HUES48 (cell line): ENCODE measurements around the gene LRRC75A.

Experiments used
- H3K27ac ChIP-seq: one replicate; pipeline ENCODE4 v1.7.0; 2013; ENCODE audit warnings: low read depth, low read length, inconsistent platforms
- H3K27me3 ChIP-seq: 2 replicates; pipeline ENCODE4 v1.6.1; 2013; ENCODE audit warnings: mild to moderate bottlenecking, low read length; ENCODE audit not compliant: control insufficient read depth, insufficient read depth
- H3K36me3 ChIP-seq: 2 replicates; pipeline ENCODE4 v1.6.1; 2013; ENCODE audit warnings: low read length; ENCODE audit not compliant: control insufficient read depth, insufficient read depth
- H3K4me1 ChIP-seq: 2 replicates; pipeline ENCODE4 v1.6.1; 2013; ENCODE audit warnings: mild to moderate bottlenecking, low read length; ENCODE audit not compliant: control insufficient read depth, insufficient read depth
- H3K4me3 ChIP-seq: 2 replicates; pipeline ENCODE4 v1.5.1; 2013; ENCODE audit warnings: mild to moderate bottlenecking, low read depth, low read length
- H3K9ac ChIP-seq: 2 replicates; pipeline ENCODE4 v1.6.1; 2013; ENCODE audit warnings: mild to moderate bottlenecking, low read depth, low read length, moderate library complexity
- H3K9me3 ChIP-seq: 2 replicates; pipeline ENCODE4 v1.6.1; 2013; ENCODE audit warnings: low read length; ENCODE audit not compliant: control insufficient read depth, insufficient read depth

Gene LRRC75A

DNA sequence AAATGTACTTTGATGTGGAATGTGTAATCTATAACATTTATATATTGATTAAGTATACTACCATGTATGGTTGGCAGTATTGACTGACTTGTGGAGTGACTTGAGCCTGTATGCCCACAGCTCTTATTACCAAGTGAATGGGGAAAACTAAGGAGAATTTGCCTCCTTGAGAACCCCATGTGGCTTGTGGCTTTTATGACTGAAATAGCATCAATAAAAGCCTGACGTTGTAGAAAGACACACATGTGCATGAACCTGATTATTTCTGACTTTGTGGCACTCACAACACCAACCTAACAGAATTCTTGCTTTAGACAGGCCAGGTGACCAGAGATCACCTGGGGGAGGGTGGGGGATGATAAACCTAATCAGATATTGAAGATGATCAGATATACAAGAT, 2.1 kb upstream of the LRRC75A start:
- Histone ChIP-seq H3K36me3 (no peaks in the 10 kb centered on the region), H3K27ac (no peak overlapping the region), H3K9me3 (no peaks in the 10 kb centered on the region), H3K4me1 (peaks cover 26% of the 10 kb centered on the region), H3K4me3 (no peak overlapping the region), H3K27me3 (peaks cover 39% of the 10 kb centered on the region), H3K9ac (no peak overlapping the region)

DNA sequence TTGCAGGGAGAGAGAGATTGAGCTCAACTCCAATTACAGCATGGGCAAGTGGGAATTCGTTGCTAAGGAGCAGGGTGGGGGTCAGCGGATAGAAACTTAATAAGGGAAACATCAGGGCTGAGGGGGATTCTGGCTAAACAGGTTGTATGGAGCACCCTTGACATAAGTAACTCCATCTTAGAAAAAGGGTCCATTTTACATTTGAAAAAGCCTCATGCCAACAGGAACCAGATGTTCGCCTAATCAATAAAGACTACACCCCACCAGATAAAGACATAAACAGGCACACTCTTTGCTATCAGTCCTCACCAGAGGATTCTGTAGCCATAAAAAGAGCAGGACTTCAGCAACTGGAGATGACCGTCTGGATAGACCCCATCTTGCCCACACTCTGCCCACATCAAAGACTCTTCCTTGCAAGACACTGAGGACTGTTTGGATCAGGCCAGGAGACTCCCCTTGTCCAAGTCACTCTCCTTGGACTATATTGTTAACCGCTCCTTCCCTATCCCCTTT, 1.6 kb upstream of the LRRC75A start:
- peaks cover 30% of the 10 kb centered on the region for H3K4me1 ChIP-seq
- H3K4me3 ChIP-seq = no peak overlapping the region
- H3K27me3 ChIP-seq = peaks cover 39% of the 10 kb centered on the region

DNA sequence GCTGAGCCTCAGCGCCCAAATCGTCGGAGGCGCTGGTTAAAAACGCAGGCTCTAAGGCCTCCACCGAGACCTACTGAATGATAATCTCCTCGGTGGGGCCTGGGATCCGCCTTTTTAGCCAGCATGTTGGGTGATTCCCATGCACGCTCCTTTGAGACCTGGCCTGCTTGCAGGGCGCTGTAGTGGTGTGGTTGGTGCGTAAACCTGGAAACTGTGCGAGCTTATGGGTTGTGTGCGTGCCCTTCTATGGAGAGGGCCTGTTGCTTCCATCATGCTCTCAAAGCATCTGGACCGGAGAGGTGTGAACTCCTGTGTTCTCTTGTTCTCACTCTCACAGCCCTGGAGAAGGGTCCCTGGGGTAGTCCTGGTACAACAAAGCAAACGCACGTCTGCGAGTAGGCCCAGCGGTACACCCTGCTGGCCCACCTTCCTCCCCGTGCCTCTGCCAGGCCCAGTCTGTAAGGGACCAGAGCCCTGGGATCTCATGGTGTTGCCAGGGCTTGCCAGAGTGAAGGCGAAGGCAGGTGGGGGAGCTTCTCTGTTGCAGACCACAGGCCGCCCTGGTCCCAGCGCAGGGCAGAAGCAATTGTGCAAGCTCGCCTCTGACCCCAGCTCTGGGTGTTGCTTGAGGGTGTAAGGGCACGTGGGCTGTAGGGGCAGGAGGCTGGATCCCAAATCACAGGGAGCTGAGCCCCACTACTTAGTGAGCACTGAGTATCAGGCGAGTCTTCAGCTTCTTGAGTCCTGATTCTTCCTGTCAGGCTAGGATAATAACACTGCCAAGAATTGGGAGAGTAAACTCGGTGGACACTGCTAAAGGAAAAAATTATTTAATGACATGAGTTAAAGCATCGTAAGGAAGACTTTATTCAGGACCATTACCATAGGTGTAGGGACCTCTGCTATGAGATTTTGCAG, 879 bp upstream of the LRRC75A start:
- H3K27ac ChIP-seq = no peak overlapping the region
- peak overlapping the region; percentile 52 for H3K4me3 ChIP-seq
- peaks cover 36% of the 10 kb centered on the region for H3K4me1 ChIP-seq
- no peaks in the 10 kb centered on the region for H3K36me3 ChIP-seq
- peaks cover 39% of the 10 kb centered on the region for H3K27me3 ChIP-seq
- H3K9me3 ChIP-seq = no peaks in the 10 kb centered on the region
- H3K9ac ChIP-seq = no peak overlapping the region

More for the DNA sequence above, 1.6 kb upstream of the LRRC75A start:
- Histone ChIP-seq H3K9me3 (no peaks in the 10 kb centered on the region), H3K36me3 (no peaks in the 10 kb centered on the region), H3K27ac (no peak overlapping the region), H3K9ac (no peak overlapping the region)

DNA sequence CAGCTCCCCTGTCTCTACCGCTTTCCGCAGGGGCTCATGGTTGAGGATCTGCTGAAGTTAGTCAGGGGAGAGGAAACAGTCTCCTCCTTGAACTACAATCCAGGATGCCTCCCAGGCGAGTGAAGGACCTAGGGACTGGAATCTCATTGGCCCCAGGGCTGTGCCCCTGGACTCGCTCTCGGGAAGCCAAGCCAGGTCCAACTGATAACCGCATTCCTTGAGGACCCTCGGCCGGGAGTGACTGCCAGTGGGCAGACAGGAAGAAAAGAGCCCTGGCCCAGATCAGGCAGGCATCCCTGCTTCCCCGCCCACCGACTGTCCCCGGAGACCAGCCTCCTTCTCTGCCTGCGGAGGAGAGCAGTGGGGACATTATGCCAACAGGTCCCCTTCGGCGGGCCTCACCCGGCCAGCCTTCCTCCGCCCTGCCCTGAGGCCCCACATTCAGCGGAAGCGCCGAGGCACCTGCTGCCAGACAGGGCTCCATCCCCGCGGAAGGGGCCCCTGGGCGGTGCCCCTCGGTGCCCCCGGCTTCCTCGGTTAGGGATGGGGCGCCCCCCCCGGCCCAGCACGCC, 776 bp downstream of the LRRC75A start:
- H3K27me3 ChIP-seq = peaks cover 39% of the 10 kb centered on the region
- no peaks in the 10 kb centered on the region for H3K36me3 ChIP-seq
- no peaks in the 10 kb centered on the region for H3K9me3 ChIP-seq
- peaks cover 45% of the 10 kb centered on the region for H3K4me1 ChIP-seq
- H3K9ac ChIP-seq = no peak overlapping the region
- H3K4me3 ChIP-seq = peak overlapping the region; percentile 65
- H3K27ac ChIP-seq = no peak overlapping the region

DNA sequence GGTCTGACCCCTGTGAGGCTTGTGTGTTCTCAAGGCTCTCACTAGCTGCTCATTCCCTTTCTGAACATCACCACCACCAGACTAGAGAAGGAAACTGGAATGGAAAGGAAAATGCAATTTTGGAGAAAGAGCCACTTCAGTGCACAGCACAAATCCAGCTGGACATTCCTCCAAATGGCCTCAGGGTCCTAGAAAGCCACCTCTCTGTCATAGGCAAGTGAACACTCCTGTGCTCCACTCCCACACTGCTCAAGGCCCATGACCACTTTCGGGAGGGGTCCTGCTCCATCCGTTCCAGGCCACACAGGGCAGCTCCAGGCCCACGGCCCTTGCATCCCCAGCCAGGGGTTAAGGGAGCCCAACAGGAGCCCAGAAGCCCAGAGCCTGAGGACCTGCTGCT, 2.6 kb downstream of the LRRC75A start:
- H3K27ac ChIP-seq = no peak overlapping the region
- peaks cover 59% of the 10 kb centered on the region for H3K4me1 ChIP-seq
- H3K4me3 ChIP-seq = no peak overlapping the region
- no peak overlapping the region for H3K9ac ChIP-seq
- peaks cover 34% of the 10 kb centered on the region for H3K27me3 ChIP-seq
- H3K36me3 ChIP-seq = no peaks in the 10 kb centered on the region
- no peaks in the 10 kb centered on the region for H3K9me3 ChIP-seq

DNA sequence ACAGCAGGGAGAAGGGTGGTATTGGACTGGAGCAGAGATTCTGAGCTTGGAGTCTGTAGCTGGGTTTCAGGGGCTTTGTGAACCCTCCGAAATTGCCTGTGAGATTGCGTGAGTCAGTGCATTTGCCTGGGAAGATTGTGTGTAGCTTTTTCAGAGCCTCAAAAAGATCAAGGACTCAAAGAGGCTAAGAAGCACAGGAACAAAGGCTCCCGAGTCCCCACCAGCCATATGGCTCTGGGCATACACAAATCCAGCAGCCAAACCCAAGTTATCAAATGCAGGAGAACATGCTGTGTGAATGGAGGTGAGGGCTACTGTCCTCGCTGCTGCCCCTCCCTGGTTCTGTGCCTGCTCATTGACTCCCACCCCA, 3.0 kb downstream of the LRRC75A start:
- Histone ChIP-seq H3K9me3 (no peaks in the 10 kb centered on the region), H3K4me1 (peaks cover 62% of the 10 kb centered on the region), H3K4me3 (no peak overlapping the region), H3K27ac (no peak overlapping the region), H3K9ac (no peak overlapping the region), H3K27me3 (peaks cover 30% of the 10 kb centered on the region), H3K36me3 (no peaks in the 10 kb centered on the region)

DNA sequence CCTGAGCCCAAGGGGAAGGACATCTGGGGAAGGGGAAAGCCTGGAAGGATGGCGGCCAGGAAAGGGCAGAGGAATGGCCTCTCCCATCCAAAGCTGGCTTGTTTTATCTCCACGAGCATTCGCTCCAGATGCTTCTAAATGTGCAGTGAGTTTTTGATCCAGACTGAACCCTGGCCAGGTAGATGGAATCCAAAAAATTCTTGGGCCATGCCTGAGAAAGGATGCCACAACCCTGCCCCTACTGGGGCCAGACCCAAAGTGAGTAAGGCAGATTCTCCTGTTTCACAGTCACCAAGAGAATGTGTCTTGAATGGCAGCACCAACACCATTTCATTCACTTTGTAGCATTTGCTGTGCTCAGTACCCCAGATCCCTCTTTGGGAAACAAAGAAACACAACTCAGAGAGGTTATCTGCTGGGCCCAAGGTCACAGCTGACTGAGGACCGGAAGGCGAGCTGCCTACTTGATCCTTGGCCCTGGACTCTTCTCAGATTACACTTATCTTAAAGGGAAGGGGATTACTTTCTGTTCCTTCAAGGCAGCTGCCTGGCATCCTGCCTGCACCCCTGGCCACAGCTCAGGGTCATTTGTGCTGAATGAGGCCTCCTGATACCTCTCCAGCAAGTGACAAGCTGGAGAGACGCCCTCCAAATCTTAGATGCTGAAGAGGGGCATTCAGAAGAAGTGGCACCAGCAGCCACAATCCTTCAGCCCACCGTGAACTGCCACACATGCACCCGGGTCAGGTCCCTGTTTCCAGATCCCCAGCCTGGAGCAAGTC, 3.6 kb downstream of the LRRC75A start:
- Histone ChIP-seq H3K27ac (no peak overlapping the region), H3K4me1 (peaks cover 65% of the 10 kb centered on the region), H3K9ac (no peak overlapping the region), H3K9me3 (no peaks in the 10 kb centered on the region), H3K27me3 (peaks cover 24% of the 10 kb centered on the region), H3K4me3 (no peak overlapping the region), H3K36me3 (no peaks in the 10 kb centered on the region)

DNA sequence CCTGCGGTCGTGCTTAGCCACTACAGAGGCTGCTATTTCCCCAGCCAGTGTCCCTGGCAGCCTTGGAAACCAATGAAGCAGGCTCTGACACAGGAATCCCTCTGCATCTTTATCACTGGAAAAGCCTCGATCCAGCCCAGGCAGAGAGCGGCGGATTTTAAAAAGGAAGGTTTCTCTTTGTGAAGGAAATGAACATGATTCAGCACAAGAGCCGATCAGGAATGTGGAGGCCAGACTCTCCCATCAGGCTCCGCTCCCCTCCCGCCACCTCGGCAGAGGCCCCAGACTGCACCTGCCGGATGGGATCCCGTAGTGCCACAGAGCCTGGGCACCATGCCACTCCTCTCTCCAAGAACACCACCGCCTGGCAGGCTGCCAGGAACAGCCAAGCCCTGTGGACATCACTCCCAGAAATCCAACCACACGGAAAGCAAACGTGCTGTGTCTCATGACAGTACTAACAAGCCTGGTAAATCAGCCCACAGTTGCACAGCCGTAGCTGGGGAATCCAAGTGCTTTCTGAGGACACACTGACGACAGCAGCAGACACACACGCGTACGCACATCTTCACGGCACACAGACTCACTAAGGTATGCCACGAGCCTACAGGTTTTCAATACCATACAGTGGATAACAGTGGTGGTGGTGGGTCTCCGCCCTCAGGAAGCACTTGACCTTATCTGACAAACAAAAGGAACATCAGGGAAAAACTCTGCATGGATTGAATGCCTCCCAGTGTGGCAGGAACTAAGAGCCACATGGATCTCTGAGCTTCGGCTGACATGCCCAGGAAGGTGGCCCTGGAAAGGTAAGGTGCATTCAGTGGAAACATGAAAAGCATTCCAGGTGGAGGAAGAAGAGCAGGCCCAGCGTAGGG, 5.4 kb downstream of the LRRC75A start:
- Histone ChIP-seq H3K4me3 (no peak overlapping the region), H3K9me3 (no peaks in the 10 kb centered on the region), H3K27ac (peak overlapping the region; percentile 74), H3K9ac (peak overlapping the region; percentile 26), H3K27me3 (peaks cover 14% of the 10 kb centered on the region), H3K4me1 (peaks cover 57% of the 10 kb centered on the region), H3K36me3 (no peaks in the 10 kb centered on the region)

DNA sequence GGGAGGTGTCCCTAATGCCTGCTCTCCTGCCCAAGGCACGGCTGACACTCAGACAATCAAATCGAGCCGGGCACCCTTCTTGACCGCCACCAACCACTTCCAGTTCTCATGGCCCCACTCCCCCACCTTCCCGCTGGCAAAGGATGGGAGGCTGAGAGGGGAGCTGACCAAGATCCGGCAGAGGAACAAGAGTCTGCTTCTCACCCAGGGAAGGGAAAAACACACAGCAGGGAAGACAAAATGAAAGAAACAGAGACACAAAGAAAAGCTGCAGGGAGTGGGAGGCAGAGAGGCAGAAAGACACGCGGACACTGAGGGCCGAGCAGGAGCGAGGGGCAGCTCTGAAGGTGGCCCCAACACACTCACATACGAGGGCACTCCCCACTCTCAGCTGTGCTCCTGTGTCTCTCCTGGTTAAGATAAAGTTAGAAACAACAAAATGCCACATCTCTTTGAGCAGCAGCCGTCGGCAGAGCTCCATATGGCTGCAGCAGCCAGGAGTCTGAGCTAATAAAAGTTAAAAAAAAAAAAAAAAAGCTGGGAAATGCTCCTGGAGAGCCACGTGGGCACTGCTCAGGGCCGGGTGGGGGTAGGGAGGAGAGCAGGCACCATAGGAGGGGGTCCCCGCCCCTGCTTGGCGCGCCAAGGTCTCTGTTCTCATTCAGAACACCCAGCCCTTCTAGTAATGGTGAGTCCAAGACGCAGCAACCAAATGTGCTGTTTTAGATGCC, 7.4 kb downstream of the LRRC75A start:
- Histone ChIP-seq H3K9ac (peak overlapping the region; percentile 50), H3K4me1 (peaks cover 48% of the 10 kb centered on the region), H3K27ac (peak overlapping the region; percentile 83), H3K27me3 (no peaks in the 10 kb centered on the region), H3K9me3 (no peaks in the 10 kb centered on the region), H3K4me3 (peak overlapping the region; percentile 34), H3K36me3 (no peaks in the 10 kb centered on the region)
